ENCODE measurements around the gene C1orf21. TPM values are rescaled to one million over a fixed set of nuclear protein-coding genes. Genes with fewer than 3 reads are reported as not detected.

Gene C1orf21
- total RNA-seq, 2 donors from 2014 or later, result 8.3 to 10.2 TPM

- no peaks in the 10 kb centered on the region for H3K9me3 ChIP-seq
- DNase-seq (no peak), ATAC-seq (no peak)
- TF ChIP-seq POLR2A (IDR thresholded peaks at IDR 0.05), result no peak
- TF ChIP-seq CTCF (IDR thresholded peaks at IDR 0.05), result no peak
- intact Hi-C loops (cut with DNase I), result no loop called here
- no peak overlapping the region for H3K27ac ChIP-seq
- H3K27me3 ChIP-seq, result no peaks in the 10 kb centered on the region
- 95% methylated on average over 2 of the region's 2 CpGs for WGBS, 2 donors
- no peak overlapping the region for H3K4me3 ChIP-seq
- peaks cover 28% of the 10 kb centered on the region for H3K4me1 ChIP-seq
- no peaks in the 10 kb centered on the region for H3K36me3 ChIP-seq (replicated peaks in 1 of 2; ENCODE audit: insufficient read depth in 1 of 2, low read depth in 2 of 2)
Measured at GRCh38 chr1:184520336-184520735, 133.5 kb downstream of the C1orf21 start.

GRCh38 chr1:184524248-184524647 is 137.4 kb downstream of the C1orf21 start:
- Histone ChIP-seq H3K4me3 (no peak overlapping the region), H3K27ac (no peak overlapping the region), H3K4me1 (peaks cover 2% of the 10 kb centered on the region), H3K27me3 (no peaks in the 10 kb centered on the region), H3K9me3 (no peaks in the 10 kb centered on the region), H3K36me3 (replicated peaks in 1 of 2; ENCODE audit: insufficient read depth in 1 of 2, low read depth in 2 of 2) (no peaks in the 10 kb centered on the region)
- ATAC-seq, result no peak
- intact Hi-C loops (cut with DNase I), result no loop called here
- no peak for DNase-seq
- no peak for TF ChIP-seq POLR2A (IDR thresholded peaks at IDR 0.05)
- no peak for TF ChIP-seq CTCF (IDR thresholded peaks at IDR 0.05)
- 90 to 98% methylated on average over 1 of the region's 1 CpG for WGBS, 2 donors

- intact Hi-C loops (cut with DNase I), result no loop called here
- ATAC-seq, result no peak
Measured at GRCh38 chr1:184527402-184527801, 140.6 kb downstream of the C1orf21 start.

GRCh38 chr1:184530226-184530625 is 143.4 kb downstream of the C1orf21 start:
- Histone ChIP-seq H3K4me1 (peaks cover 7% of the 10 kb centered on the region), H3K27me3 (no peaks in the 10 kb centered on the region), H3K4me3 (no peak overlapping the region), H3K27ac (no peak overlapping the region), H3K36me3 (replicated peaks in 1 of 2; ENCODE audit: insufficient read depth in 1 of 2, low read depth in 2 of 2) (no peaks in the 10 kb centered on the region), H3K9me3 (no peaks in the 10 kb centered on the region)
- DNase-seq (no peak), ATAC-seq (no peak)
- intact Hi-C loops (cut with DNase I), result no loop called here
- TF ChIP-seq CTCF (IDR thresholded peaks at IDR 0.05) (no peak), POLR2A (IDR thresholded peaks at IDR 0.05) (no peak)
- WGBS, 2 donors, result 87 to 97% methylated on average over 2 of the region's 2 CpGs

More at GRCh38 chr1:184527402-184527801, 140.6 kb downstream of the C1orf21 start:
- WGBS, 2 donors, result 91 to 97% methylated on average over 4 of the region's 4 CpGs
- H3K27ac ChIP-seq, result no peak overlapping the region
- no peak for DNase-seq
- H3K4me1 ChIP-seq, result peaks cover 7% of the 10 kb centered on the region
- H3K4me3 ChIP-seq, result no peak overlapping the region
- H3K9me3 ChIP-seq, result no peaks in the 10 kb centered on the region
- H3K27me3 ChIP-seq, result no peaks in the 10 kb centered on the region
- TF ChIP-seq CTCF (IDR thresholded peaks at IDR 0.05), result no peak
- no peak for TF ChIP-seq POLR2A (IDR thresholded peaks at IDR 0.05)
- H3K36me3 ChIP-seq (replicated peaks in 1 of 2; ENCODE audit: insufficient read depth in 1 of 2, low read depth in 2 of 2), result no peaks in the 10 kb centered on the region

- ATAC-seq (no peak), DNase-seq (no peak)
- H3K9me3 ChIP-seq, result no peaks in the 10 kb centered on the region
- 85 to 87% methylated on average over 1 of the region's 1 CpG for WGBS, 2 donors
- H3K4me3 ChIP-seq, result no peak overlapping the region
- H3K4me1 ChIP-seq, result peaks cover 7% of the 10 kb centered on the region
- intact Hi-C loops (cut with DNase I), result no loop called here
- TF ChIP-seq POLR2A (IDR thresholded peaks at IDR 0.05), result no peak
- no peak for TF ChIP-seq CTCF (IDR thresholded peaks at IDR 0.05)
- H3K27ac ChIP-seq, result no peak overlapping the region
- H3K27me3 ChIP-seq, result no peaks in the 10 kb centered on the region
- H3K36me3 ChIP-seq (replicated peaks in 1 of 2; ENCODE audit: insufficient read depth in 1 of 2, low read depth in 2 of 2), result no peaks in the 10 kb centered on the region
Measured at GRCh38 chr1:184531296-184531695, 144.5 kb downstream of the C1orf21 start.

All from body of pancreas (tissue), 4 donors.